HepG2 (cell line): ENCODE results near the gene METTL25. TPM values are rescaled to one million over a fixed set of nuclear protein-coding genes. Genes with fewer than 3 reads are reported as not detected.

Experiments used
- ATAC-seq: fragments of 200-7000 bp; cut with Tn5 transposase; 3 replicates; pipeline ENCODE4 v1.9.1; 2020; ENCODE audit warnings: mild to moderate bottlenecking, moderate library complexity
- BruUV-seq: library from RNA; stranded (reverse); fragments of 400-500 nt; replicated peaks from 2 replicates; lab custom pipeline; 2021; lab: Mats Ljungman, UMichigan
- CTCF ChIA-PET: fragments of 300-600 bp; formaldehyde crosslinking; extraction: SDS; loops from one replicate; lab custom pipeline; 2021; ENCODE audit warnings: low total read pairs, inconsistent platforms, low intra/inter-chr PET ratio; lab: Yijun Ruan, JAX
- POLR2A ChIA-PET: fragments of 350-600 bp; sonication (Branson Sonifier 250); formaldehyde crosslinking; loops from one replicate; lab custom pipeline; 2020; ENCODE audit warnings: antibody characterized with exemption, inconsistent platforms; lab: Yijun Ruan, JAX
- DNase-seq: peaks from one replicate; pipeline ENCODE4 v3.0.0-alpha.2; 2015; ENCODE audit warnings: low spot score
- FAIRE-seq: peaks from 3 replicates; lab custom pipeline; 2011; peaks lifted over from hg19 to GRCh38; lab: Jason Lieb, UNC
- H2AFZ ChIP-seq: one replicate; pipeline ENCODE4 v1.6.1; 2011; ENCODE audit warnings: low read length, inconsistent platforms
- H3K27ac ChIP-seq: fragments of 300-600 bp; 3 replicates; pipeline ENCODE4 v1.8.0; 2011; ENCODE audit warnings: mixed run types, mild to moderate bottlenecking, mixed read lengths, low read length, inconsistent platforms; ENCODE audit not compliant: insufficient read depth; ENCODE audit errors: extremely low read length
- H3K27me3 ChIP-seq, 2 experiments: fragments of 200-600 bp in 1 of 2; 2 replicates in 1 of 2; 3 replicates in 1 of 2; pipeline versions ENCODE4 v1.6.0 to v1.8.0; 2011; ENCODE audit warnings: low read length in 2 of 2, mild to moderate bottlenecking in 2 of 2, moderate library complexity in 2 of 2, inconsistent platforms in 1 of 2; ENCODE audit not compliant: insufficient read depth in 2 of 2, control insufficient read depth in 1 of 2
- H3K36me3 ChIP-seq, 2 experiments: fragments of 200-600 bp in 1 of 2; replicated peaks in 1 of 2; 2 replicates in 1 of 2; 3 replicates in 1 of 2; pipeline versions ENCODE4 v1.5.1 to v1.8.0; 2011; ENCODE audit warnings: low read length in 2 of 2, inconsistent platforms in 1 of 2; ENCODE audit not compliant: insufficient read depth in 2 of 2, control insufficient read depth in 1 of 2
- H3K4me1 ChIP-seq: 2 replicates; pipeline ENCODE4 v1.5.1; 2012; ENCODE audit warnings: low read length, inconsistent platforms; ENCODE audit not compliant: insufficient read depth
- H3K4me2 ChIP-seq: 2 replicates; pipeline ENCODE4 v1.6.0; 2011; ENCODE audit warnings: low read depth, low read length, inconsistent platforms
- H3K4me3 ChIP-seq, 3 experiments: fragments of 200-600 bp in 1 of 3; sonication (generic), shearing (Covaris generic) in 1 of 3; replicated peaks in 1 of 3; 2 replicates each; pipeline ENCODE4 v1.5.1; 2011 to 2016; ENCODE audit warnings: low read length in 3 of 3, inconsistent platforms in 2 of 3, low read depth in 2 of 3, mild to moderate bottlenecking in 2 of 3, control low read depth in 1 of 3, mixed read lengths in 1 of 3; ENCODE audit not compliant: insufficient read depth in 1 of 3
- H3K79me2 ChIP-seq: one replicate; pipeline ENCODE4 v1.6.1; 2011; ENCODE audit warnings: low read length, inconsistent platforms; ENCODE audit not compliant: insufficient read depth
- H3K9ac ChIP-seq: 2 replicates; pipeline ENCODE4 v1.6.0; 2011; ENCODE audit warnings: mild to moderate bottlenecking, low read depth, low read length, inconsistent platforms; ENCODE audit not compliant: insufficient read depth
- H3K9me3 ChIP-seq: 2 replicates; pipeline ENCODE4 v1.5.1; 2012; ENCODE audit warnings: mild to moderate bottlenecking, low read length
- H4K20me1 ChIP-seq: 2 replicates; pipeline ENCODE4 v1.6.0; 2011; ENCODE audit warnings: inconsistent platforms, mild to moderate bottlenecking, low read length, moderate library complexity; ENCODE audit not compliant: insufficient read depth
- DDIT3 ChIP-seq: sonication (generic); formaldehyde crosslinking; IDR thresholded peaks from 2 replicates; pipeline ENCODE4 v1.4.0; 2020; ENCODE audit warnings: mild to moderate bottlenecking, missing genetic modification reagents
- E2F5 ChIP-seq: sonication (generic); formaldehyde crosslinking; conservative IDR thresholded peaks from 2 replicates; pipeline ENCODE4 v1.4.0; 2020; ENCODE audit warnings: missing genetic modification reagents
- KLF11 ChIP-seq: IDR thresholded peaks from 2 replicates; pipeline ENCODE4 v1.6.1; 2016; ENCODE audit warnings: missing compliant biosample characterization
- KLF13 ChIP-seq: sonication (generic); formaldehyde crosslinking; IDR thresholded peaks from 2 replicates; pipeline ENCODE4 v1.4.0; 2020; ENCODE audit warnings: mild to moderate bottlenecking, missing genetic modification reagents
- MAX ChIP-seq: IDR thresholded peaks from 2 replicates; pipeline ENCODE4 v1.6.1; 2012; ENCODE audit warnings: inconsistent platforms
- NFKB2 ChIP-seq: sonication (generic); formaldehyde crosslinking; IDR thresholded peaks from 2 replicates; pipeline ENCODE4 v1.4.0; 2020; ENCODE audit warnings: missing genetic modification reagents, borderline replicate concordance
- PAX8 ChIP-seq: sonication (generic); formaldehyde crosslinking; IDR thresholded peaks from 2 replicates; pipeline ENCODE4 v1.8.0; 2022; ENCODE audit warnings: mild to moderate bottlenecking, missing genetic modification reagents, borderline replicate concordance
- PREB ChIP-seq: sonication (generic); formaldehyde crosslinking; IDR thresholded peaks from 2 replicates; pipeline ENCODE4 v1.4.0; 2020; ENCODE audit warnings: missing genetic modification reagents
- SP5 ChIP-seq: IDR thresholded peaks from 2 replicates; pipeline ENCODE4 v1.6.1; 2016; ENCODE audit warnings: low read depth, borderline replicate concordance
- ZNF296 ChIP-seq: sonication (generic); formaldehyde crosslinking; conservative IDR thresholded peaks from 2 replicates; pipeline ENCODE4 v1.5.0; 2020; ENCODE audit warnings: mild to moderate bottlenecking, missing genetic modification reagents
- ZNF326 ChIP-seq: sonication (generic); formaldehyde crosslinking; IDR thresholded peaks from 2 replicates; pipeline ENCODE4 v1.4.0; 2020; ENCODE audit warnings: missing genetic modification reagents, borderline replicate concordance
- ZNF383 ChIP-seq: sonication (generic); formaldehyde crosslinking; IDR thresholded peaks from 2 replicates; pipeline ENCODE4 v1.4.0; 2020; ENCODE audit warnings: missing genetic modification reagents, mild to moderate bottlenecking, borderline replicate concordance
- ZNF616 ChIP-seq: sonication (generic); formaldehyde crosslinking; IDR thresholded peaks from 2 replicates; pipeline ENCODE4 v1.5.0; 2020; ENCODE audit warnings: low read depth, mild to moderate bottlenecking, missing genetic modification reagents
- ZNF879 ChIP-seq: sonication (generic); formaldehyde crosslinking; IDR thresholded peaks from 2 replicates; pipeline ENCODE4 v1.8.1; 2023; ENCODE audit warnings: missing genetic modification reagents
- WGBS: methylation state at CpG from one replicate; pipeline ENCODE4 v1.1.6; 2017; ENCODE audit warnings: low lambda C conversion rate; 5-methylcytosine and 5-hydroxymethylcytosine counted together
- in situ Hi-C: cut with HindIII; loops from 2 replicates; pipeline ENCODE4 v1.10.0; 2017; ENCODE audit warnings: low pct_unique_long_range_greater_than_20kb; ENCODE audit not compliant: extremely low pct_ligation_motif_present
- intact Hi-C: fragments of 100-400 bp; cut with micrococcal nuclease; formaldehyde crosslinking; loops from one replicate; pipeline ENCODE4 v1.10.0; 2022; ENCODE audit not compliant: unreplicated experiment
- polyA plus RNA-seq, 8 experiments: library from polyadenylated mRNA; depleted of rRNA in 3 of 8; stranded (reverse) in 7 of 8; unstranded in 1 of 8; fragments of >200 nt; fragmentation: Illumina TruSeq in 4 of 8; extraction: Trizol in 4 of 8; gene quantifications; 2 replicates each; pipeline versions ENCODE4 v1.2.1 to v1.2.3, GENCODE V29; 2011 to 2016; ENCODE audit warnings: low read depth in 4 of 8, missing spikeins in 1 of 8, mixed read lengths in 1 of 8; ENCODE audit not compliant: insufficient read depth in 1 of 8
- total RNA-seq, 5 experiments: library from RNA; depleted of rRNA; stranded (reverse); fragments of >200 nt; fragmentation: Illumina TruSeq; extraction: Trizol; gene quantifications; 2 replicates each; pipeline ENCODE4 v1.2.3, GENCODE V29; 2016; ENCODE audit warnings: low read depth in 1 of 5
- TF ChIP-seq, protein P1 (sequence below): sonication (generic); formaldehyde crosslinking; IDR thresholded peaks from 2 replicates; pipeline ENCODE4 v1.4.0; 2020; ENCODE audit warnings: low read depth, mild to moderate bottlenecking, missing genetic modification reagents
- TF ChIP-seq, protein P2 (sequence below): sonication (generic); formaldehyde crosslinking; IDR thresholded peaks from 2 replicates; pipeline ENCODE4 v1.5.1; 2020; ENCODE audit warnings: missing genetic modification reagents, mild to moderate bottlenecking, borderline replicate concordance
- TF ChIP-seq, protein P3 (sequence below): sonication (generic); formaldehyde crosslinking; IDR thresholded peaks from 2 replicates; pipeline ENCODE4 v1.8.1; 2023; ENCODE audit warnings: mild to moderate bottlenecking, moderate library complexity, missing genetic modification reagents

METTL25 gene
- total and polyA plus RNA-seq, 2 of the 13 experiments (the other 11 are each of a cell fraction or from before 2014, with no cell fraction given), result 2.2 to 7.8 TPM

GRCh38 chr12:82406651-82407050 is 48.3 kb downstream of the METTL25 start (continued):
- TF ChIP-seq, protein P1, sequence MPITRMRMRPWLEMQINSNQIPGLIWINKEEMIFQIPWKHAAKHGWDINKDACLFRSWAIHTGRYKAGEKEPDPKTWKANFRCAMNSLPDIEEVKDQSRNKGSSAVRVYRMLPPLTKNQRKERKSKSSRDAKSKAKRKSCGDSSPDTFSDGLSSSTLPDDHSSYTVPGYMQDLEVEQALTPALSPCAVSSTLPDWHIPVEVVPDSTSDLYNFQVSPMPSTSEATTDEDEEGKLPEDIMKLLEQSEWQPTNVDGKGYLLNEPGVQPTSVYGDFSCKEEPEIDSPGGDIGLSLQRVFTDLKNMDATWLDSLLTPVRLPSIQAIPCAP, result no peak
- TF ChIP-seq ZNF879 (CRISPR knock-in tag), result no peak
- no peak for TF ChIP-seq ZNF616 (CRISPR knock-in tag)
- no peak for TF ChIP-seq E2F5 (CRISPR knock-in tag)
- no peak for TF ChIP-seq PREB (CRISPR knock-in tag)
- no peak for TF ChIP-seq ZNF383 (CRISPR knock-in tag)
- TF ChIP-seq, protein P2, sequence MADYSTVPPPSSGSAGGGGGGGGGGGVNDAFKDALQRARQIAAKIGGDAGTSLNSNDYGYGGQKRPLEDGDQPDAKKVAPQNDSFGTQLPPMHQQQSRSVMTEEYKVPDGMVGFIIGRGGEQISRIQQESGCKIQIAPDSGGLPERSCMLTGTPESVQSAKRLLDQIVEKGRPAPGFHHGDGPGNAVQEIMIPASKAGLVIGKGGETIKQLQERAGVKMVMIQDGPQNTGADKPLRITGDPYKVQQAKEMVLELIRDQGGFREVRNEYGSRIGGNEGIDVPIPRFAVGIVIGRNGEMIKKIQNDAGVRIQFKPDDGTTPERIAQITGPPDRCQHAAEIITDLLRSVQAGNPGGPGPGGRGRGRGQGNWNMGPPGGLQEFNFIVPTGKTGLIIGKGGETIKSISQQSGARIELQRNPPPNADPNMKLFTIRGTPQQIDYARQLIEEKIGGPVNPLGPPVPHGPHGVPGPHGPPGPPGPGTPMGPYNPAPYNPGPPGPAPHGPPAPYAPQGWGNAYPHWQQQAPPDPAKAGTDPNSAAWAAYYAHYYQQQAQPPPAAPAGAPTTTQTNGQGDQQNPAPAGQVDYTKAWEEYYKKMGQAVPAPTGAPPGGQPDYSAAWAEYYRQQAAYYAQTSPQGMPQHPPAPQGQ (CRISPR knock-in tag), result no peak

DNA sequence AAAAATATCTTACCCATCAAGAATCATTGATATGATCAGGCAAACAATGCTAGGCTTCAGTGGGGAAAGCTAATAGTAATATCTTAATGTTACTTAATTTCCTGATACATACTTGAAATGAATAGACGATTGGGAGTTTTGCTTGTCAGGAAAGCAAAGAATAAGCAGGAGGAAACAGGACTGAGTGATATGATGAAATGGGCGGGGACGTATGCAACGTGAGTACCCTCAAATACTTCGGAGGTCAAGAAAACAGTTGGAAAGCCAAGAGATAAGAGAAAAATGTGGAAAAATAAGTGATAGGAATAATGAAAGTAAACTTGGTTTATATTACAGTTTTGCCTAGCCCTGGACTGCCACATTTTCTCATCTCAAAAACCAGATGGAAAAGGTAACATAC is 49.2 kb downstream of the METTL25 start:
- H2AFZ ChIP-seq, result no peak overlapping the region
- FAIRE-seq (no peak), ATAC-seq (no peak), DNase-seq (no peak)
- H4K20me1 ChIP-seq, result no peaks in the 10 kb centered on the region
- no peak overlapping the region for H3K27ac ChIP-seq
- intact Hi-C loops, result no loop called here
- no peak overlapping the region for H3K9ac ChIP-seq
- H3K4me3 ChIP-seq, result no peak overlapping the region
- H3K36me3 ChIP-seq, result no peaks in the 10 kb centered on the region
- WGBS, result 95% methylated on average over 5 of the region's 5 CpGs
- no peaks in the 10 kb centered on the region for H3K4me1 ChIP-seq
- H3K4me2 ChIP-seq, result no peak overlapping the region
- CTCF ChIA-PET, result no interaction called here
- POLR2A ChIA-PET, result no interaction called here
- in situ Hi-C loops, result no loop called here
- BruUV-seq, result no TSS peak
- H3K9me3 ChIP-seq, result no peaks in the 10 kb centered on the region
- H3K79me2 ChIP-seq, result no peaks in the 10 kb centered on the region
- no peaks in the 10 kb centered on the region for H3K27me3 ChIP-seq
- TF ChIP-seq MAX (no peak), DDIT3 (CRISPR knock-in tag) (no peak), ZNF296 (no peak), SP5 (CRISPR knock-in tag) (no peak), KLF13 (no peak), NFKB2 (no peak), PAX8 (CRISPR knock-in tag) (no peak), KLF11 (CRISPR knock-in tag) (no peak), ZNF326 (CRISPR knock-in tag) (no peak)
- TF ChIP-seq, protein P3, sequence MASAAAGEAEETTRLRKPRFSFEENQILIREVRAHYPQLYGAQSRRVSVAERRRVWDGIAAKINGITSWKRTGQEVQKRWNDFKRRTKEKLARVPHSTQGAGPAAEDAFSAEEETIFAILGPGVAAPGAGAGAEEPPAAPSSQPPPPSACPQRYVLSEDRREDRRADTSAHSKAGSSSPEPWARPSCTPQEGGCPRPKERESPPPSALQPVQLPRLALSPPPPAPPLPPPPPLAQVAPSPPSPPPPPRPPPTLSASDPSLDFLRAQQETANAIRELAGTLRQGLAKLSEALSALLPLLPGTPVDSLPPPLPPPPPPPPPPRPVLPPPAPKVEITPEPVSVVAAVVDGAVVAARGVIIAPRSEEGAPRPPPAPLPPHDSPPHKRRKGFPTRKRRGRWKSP, result no peak
